ENCODE results near the gene GUCY1A2. TPM values are rescaled to one million over a fixed set of nuclear protein-coding genes. Genes with fewer than 3 reads are reported as not detected.

GUCY1A2 gene
- polyA plus RNA-seq, 3 donors: not detected

DNA sequence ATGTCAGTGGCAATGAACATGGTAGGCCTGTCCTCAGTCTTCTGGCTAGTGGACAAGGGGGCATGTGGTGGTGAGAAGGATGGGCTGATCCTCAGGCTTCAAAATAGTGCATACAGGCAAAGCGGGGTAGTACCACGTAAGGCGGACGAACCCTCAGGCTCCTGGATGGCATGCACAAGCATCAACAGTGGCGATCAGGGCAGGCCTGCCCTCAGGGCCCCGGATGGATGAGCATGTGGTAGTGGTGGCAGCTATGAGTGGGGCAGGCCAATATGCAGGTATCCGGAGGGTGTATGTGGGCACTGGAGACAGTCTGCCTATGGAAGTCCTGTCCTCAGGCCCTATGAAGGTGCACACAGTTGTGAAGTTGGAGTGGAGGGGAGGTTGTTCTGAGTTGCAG is 163.8 kb downstream of the GUCY1A2 start:
- Histone ChIP-seq H3K4me3 (replicated peaks in 1 of 3; ENCODE audit: low read depth in 2 of 3, low read length in 3 of 3) (no peak overlapping the region), H4K20me1 (ENCODE audit: insufficient read depth, low read length) (no peaks in the 10 kb centered on the region), H3K27ac (ENCODE audit: low read depth in 1 of 2, low read length in 2 of 2) (no peak overlapping the region), H3K9me3 (replicated peaks in 1 of 2; ENCODE audit: control insufficient read depth in 1 of 2, insufficient read depth in 1 of 2, low read length in 2 of 2) (peaks cover 13 to 17% of the 10 kb centered on the region in 2 donors), H3K4me1 (ENCODE audit: control insufficient read depth in 1 of 2, insufficient read depth in 2 of 2, low read length in 2 of 2) (no peaks in the 10 kb centered on the region), H3K36me3 (replicated peaks in 1 of 2; ENCODE audit: control insufficient read depth in 1 of 2, insufficient read depth in 2 of 2, low read length in 2 of 2) (no peaks in the 10 kb centered on the region), H3K4me2 (replicated peaks; ENCODE audit: extremely low read depth, low read length, poor library complexity, severe bottlenecking) (no peak overlapping the region), H2AFZ (ENCODE audit: insufficient read depth, low read depth, low read length, poor library complexity, severe bottlenecking) (no peak overlapping the region), H3K79me2 (ENCODE audit: insufficient read depth, low read length) (no peaks in the 10 kb centered on the region), H3K9ac (ENCODE audit: insufficient read depth, low read length, poor library complexity, severe bottlenecking) (no peak overlapping the region), H3K27me3 (ENCODE audit: control insufficient read depth in 2 of 2, insufficient read depth in 2 of 2, low read length in 2 of 2) (no peaks in the 10 kb centered on the region)
- Mint-ChIP-seq H3K27ac (peak overlapping the region in 1 of 7 donors; percentile 68), H3K36me3 (no peaks in the 10 kb centered on the region), H3K4me3 (no peak overlapping the region), H3K27me3 (ENCODE audit: low read depth in 3 of 3) (no peaks in the 10 kb centered on the region), H3K9me3 (peaks cover 6 to 19% (median 16%) of the 10 kb centered on the region in 7 donors), H3K4me1 (no peaks in the 10 kb centered on the region)
- intact Hi-C loops (cut with micrococcal nuclease): no loop called here
- TF ChIP-seq, protein P1, sequence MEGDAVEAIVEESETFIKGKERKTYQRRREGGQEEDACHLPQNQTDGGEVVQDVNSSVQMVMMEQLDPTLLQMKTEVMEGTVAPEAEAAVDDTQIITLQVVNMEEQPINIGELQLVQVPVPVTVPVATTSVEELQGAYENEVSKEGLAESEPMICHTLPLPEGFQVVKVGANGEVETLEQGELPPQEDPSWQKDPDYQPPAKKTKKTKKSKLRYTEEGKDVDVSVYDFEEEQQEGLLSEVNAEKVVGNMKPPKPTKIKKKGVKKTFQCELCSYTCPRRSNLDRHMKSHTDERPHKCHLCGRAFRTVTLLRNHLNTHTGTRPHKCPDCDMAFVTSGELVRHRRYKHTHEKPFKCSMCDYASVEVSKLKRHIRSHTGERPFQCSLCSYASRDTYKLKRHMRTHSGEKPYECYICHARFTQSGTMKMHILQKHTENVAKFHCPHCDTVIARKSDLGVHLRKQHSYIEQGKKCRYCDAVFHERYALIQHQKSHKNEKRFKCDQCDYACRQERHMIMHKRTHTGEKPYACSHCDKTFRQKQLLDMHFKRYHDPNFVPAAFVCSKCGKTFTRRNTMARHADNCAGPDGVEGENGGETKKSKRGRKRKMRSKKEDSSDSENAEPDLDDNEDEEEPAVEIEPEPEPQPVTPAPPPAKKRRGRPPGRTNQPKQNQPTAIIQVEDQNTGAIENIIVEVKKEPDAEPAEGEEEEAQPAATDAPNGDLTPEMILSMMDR (IDR thresholded peaks at IDR 0.05): no peak
- DNase-seq: peak in 1 of 3 donors; percentile 2
- 91% methylated on average over 7 of the region's 7 CpGs for WGBS (ENCODE audit: insufficient coverage)

DNA sequence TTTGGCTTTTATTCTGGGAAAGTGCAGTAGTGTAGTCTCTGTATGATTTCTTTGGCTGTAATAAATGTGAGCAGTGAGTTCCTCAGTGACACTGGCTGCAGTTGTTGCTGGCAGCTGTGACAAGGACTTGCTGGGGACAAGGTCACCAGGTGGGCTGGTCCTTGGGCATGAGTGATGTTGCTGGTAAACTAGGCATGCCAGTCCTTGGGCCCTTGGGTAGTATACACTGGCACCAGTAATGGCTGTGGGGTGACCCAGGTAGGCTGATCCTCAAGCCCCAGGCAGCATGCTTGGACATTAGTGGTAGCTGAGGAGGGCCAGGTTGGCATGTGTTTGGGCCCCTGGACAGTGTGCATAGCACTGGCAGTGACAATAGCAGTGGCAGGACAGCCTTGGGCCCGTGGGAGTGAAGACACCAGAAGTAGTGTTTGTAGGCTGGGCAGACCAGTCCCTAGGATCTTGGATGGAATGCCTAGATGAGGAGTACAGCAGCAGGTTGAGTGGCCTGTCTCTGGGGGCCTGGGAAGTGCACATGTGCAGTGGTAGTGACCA is 164.3 kb downstream of the GUCY1A2 start:
- Mint-ChIP-seq H3K4me3 (no peak overlapping the region), H3K36me3 (no peaks in the 10 kb centered on the region), H3K27me3 (ENCODE audit: low read depth in 3 of 3) (no peaks in the 10 kb centered on the region), H3K4me1 (no peaks in the 10 kb centered on the region), H3K27ac (peak overlapping the region in 1 of 7 donors; percentile 33), H3K9me3 (peaks cover 6 to 19% (median 16%) of the 10 kb centered on the region in 7 donors)
- Histone ChIP-seq H3K36me3 (replicated peaks in 1 of 2; ENCODE audit: control insufficient read depth in 1 of 2, insufficient read depth in 2 of 2, low read length in 2 of 2) (no peaks in the 10 kb centered on the region), H3K79me2 (ENCODE audit: insufficient read depth, low read length) (no peaks in the 10 kb centered on the region), H2AFZ (ENCODE audit: insufficient read depth, low read depth, low read length, poor library complexity, severe bottlenecking) (no peak overlapping the region), H4K20me1 (ENCODE audit: insufficient read depth, low read length) (no peaks in the 10 kb centered on the region), H3K27ac (ENCODE audit: low read depth in 1 of 2, low read length in 2 of 2) (no peak overlapping the region), H3K4me3 (replicated peaks in 1 of 3; ENCODE audit: low read depth in 2 of 3, low read length in 3 of 3) (no peak overlapping the region), H3K9ac (ENCODE audit: insufficient read depth, low read length, poor library complexity, severe bottlenecking) (no peak overlapping the region), H3K4me1 (ENCODE audit: control insufficient read depth in 1 of 2, insufficient read depth in 2 of 2, low read length in 2 of 2) (no peaks in the 10 kb centered on the region), H3K9me3 (replicated peaks in 1 of 2; ENCODE audit: control insufficient read depth in 1 of 2, insufficient read depth in 1 of 2, low read length in 2 of 2) (peaks cover 13 to 17% of the 10 kb centered on the region in 2 donors), H3K27me3 (ENCODE audit: control insufficient read depth in 2 of 2, insufficient read depth in 2 of 2, low read length in 2 of 2) (no peaks in the 10 kb centered on the region), H3K4me2 (replicated peaks; ENCODE audit: extremely low read depth, low read length, poor library complexity, severe bottlenecking) (no peak overlapping the region)
- intact Hi-C loops (cut with micrococcal nuclease): no loop called here
- TF ChIP-seq, protein P1 (IDR thresholded peaks at IDR 0.05): no peak
- DNase-seq: no peak
- 64% methylated on average over 1 of the region's 1 CpG for WGBS (ENCODE audit: insufficient coverage)

Data from CD14-positive monocyte (primary cell).